BJ (cell line): ENCODE results near the gene PLN. TPM values are rescaled to one million over a fixed set of nuclear protein-coding genes. Genes with fewer than 3 reads are reported as not detected.

Experiments used
- CTCF ChIA-PET: fragments of 350-600 bp; formaldehyde crosslinking; extraction: SDS; loops from one replicate; lab custom pipeline; 2021; ENCODE audit warnings: antibody characterized with exemption, inconsistent platforms; lab: Yijun Ruan, JAX
- POLR2A ChIA-PET: fragments of 300-600 bp; sonication (Branson Sonifier 250); formaldehyde crosslinking; extraction: SDS; loops from one replicate; lab custom pipeline; 2021; ENCODE audit warnings: antibody characterized with exemption; lab: Charles Lee
- DNase-seq: peaks from one replicate; pipeline ENCODE4 v3.0.0-alpha.2; 2011; ENCODE audit warnings: low read depth
- H3K27me3 ChIP-seq: 2 replicates; pipeline ENCODE4 v1.6.0; 2011; ENCODE audit warnings: low read length; ENCODE audit not compliant: control insufficient read depth, insufficient read depth
- H3K36me3 ChIP-seq: 2 replicates; pipeline ENCODE4 v1.5.1; 2011; ENCODE audit warnings: low read length; ENCODE audit not compliant: control insufficient read depth, insufficient read depth
- H3K4me3 ChIP-seq: 2 replicates; pipeline ENCODE4 v1.5.1; 2011; ENCODE audit warnings: low read depth, mild to moderate bottlenecking, control low read depth, low read length
- CTCF ChIP-seq: IDR thresholded peaks from 2 replicates; pipeline ENCODE4 v1.5.1; 2011; ENCODE audit warnings: low read depth, mild to moderate bottlenecking, control low read depth, inconsistent platforms, low read length, moderate library complexity; ENCODE audit not compliant: insufficient read depth
- polyA minus RNA-seq: library from RNA; depleted of rRNA, polyadenylated mRNA; stranded (reverse); fragments of >200 nt; gene quantifications from 2 replicates; pipeline ENCODE4 v1.2.3, GENCODE V29; 2011; rRNA and poly(A)+ RNA removed
- polyA plus RNA-seq: library from polyadenylated mRNA; depleted of rRNA; stranded (reverse); fragments of >200 nt; gene quantifications from 2 replicates; pipeline ENCODE4 v1.2.3, GENCODE V29; 2011; rRNA removed

Gene PLN
- polyA plus RNA-seq (0.05 and 0.10 TPM in 2 replicates), polyA minus RNA-seq (not detected in 2 replicates)

GRCh38 chr6:118548136-118548535, at the start of gene PLN:
TSS of gene PLN (plus strand) at chr6:118548296. CDS start at chr6:118558922, 10,626 bp downstream.
- no peak for DNase-seq
- H3K27me3 ChIP-seq = no peaks in the 10 kb centered on the region
- TF ChIP-seq CTCF = no peak
- ChIA-PET POLR2A (no interaction called here), CTCF (interaction anchor here (1.1 kb wide), 1 partner anchor 32 kb away, joined by 3 read pairs; no protein-coding TSS in a partner anchor)
- H3K4me3 ChIP-seq = no peak within 1 kb of the TSS
- no peaks in the 10 kb centered on the region for H3K36me3 ChIP-seq

- DNase-seq = no peak
- H3K36me3 ChIP-seq = 0 out of 2 replicates have a peak, but pooled peaks cover 3% of the 10 kb centered on the region
- CTCF ChIA-PET = interaction anchor here (0.7 to 0.8 kb wide), 3 partner anchors 15 to 214 kb away, joined by 3 to 4 read pairs (median 3); no protein-coding TSS in a partner anchor
- POLR2A ChIA-PET = no interaction called here
- H3K4me3 ChIP-seq = no peak overlapping the region
- no peak for TF ChIP-seq CTCF
- no peaks in the 10 kb centered on the region for H3K27me3 ChIP-seq
These were observed 47.7 kb upstream of the PLN start for GRCh38 chr6:118500130-118501015.

GRCh38 chr6:118501099-118501498, 47.0 kb upstream of the PLN start:
- no peak for TF ChIP-seq CTCF
- CTCF ChIA-PET = interaction anchor here (0.7 to 0.8 kb wide), 2 partner anchors 16 to 179 kb away, joined by 3 to 4 read pairs; no protein-coding TSS in a partner anchor
- no peak for DNase-seq
- H3K27me3 ChIP-seq = no peaks in the 10 kb centered on the region
- no peak overlapping the region for H3K4me3 ChIP-seq
- 0 out of 2 replicates have a peak, but pooled peaks cover 3% of the 10 kb centered on the region for H3K36me3 ChIP-seq
- POLR2A ChIA-PET = no interaction called here

DNA sequence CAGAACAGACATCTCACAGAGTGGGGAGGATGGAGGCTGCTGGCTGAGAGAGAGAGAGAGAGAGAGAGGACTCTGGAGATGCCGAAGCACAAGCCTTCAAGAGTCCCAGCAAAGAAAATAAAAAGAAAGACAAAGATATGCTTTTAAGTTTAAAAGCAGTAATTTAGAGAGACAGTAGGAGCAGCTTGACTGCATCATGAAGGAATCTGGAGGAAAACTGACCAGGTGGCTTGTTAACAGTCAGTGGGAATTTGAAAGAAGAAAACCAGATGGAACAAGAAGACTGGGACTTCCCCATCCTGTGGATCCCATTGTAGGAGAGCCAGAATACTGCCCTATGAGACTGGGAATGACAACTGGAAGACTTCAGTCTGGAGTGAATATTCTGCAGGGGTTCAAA, 46.3 kb upstream of the PLN start:
- H3K36me3 ChIP-seq = 0 out of 2 replicates have a peak, but pooled peaks cover 3% of the 10 kb centered on the region
- H3K27me3 ChIP-seq = no peaks in the 10 kb centered on the region
- ChIA-PET POLR2A (no interaction called here), CTCF (no interaction called here)
- no peak for DNase-seq
- no peak overlapping the region for H3K4me3 ChIP-seq
- no peak for TF ChIP-seq CTCF

DNA sequence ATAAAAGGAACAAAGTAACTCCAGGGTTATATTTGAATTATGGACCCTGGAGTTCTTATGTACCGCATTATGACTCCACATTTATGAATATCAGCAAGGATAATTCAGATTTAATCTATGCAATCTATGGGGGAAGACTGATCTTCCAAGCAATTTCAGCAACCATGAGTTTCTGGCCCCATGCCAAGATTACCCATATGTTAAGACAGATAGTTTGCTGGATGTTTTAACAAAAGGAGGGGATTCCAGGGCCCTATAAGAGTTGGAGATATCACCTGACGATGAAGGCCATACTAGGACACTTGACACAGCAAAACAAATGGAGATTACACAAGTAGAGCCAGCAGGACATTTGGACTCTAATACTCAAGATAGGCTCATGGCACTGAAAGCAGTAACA, 45.9 kb upstream of the PLN start:
- CTCF ChIA-PET = no interaction called here

More for the DNA sequence above, 45.9 kb upstream of the PLN start:
- Histone ChIP-seq H3K27me3 (no peaks in the 10 kb centered on the region), H3K4me3 (no peak overlapping the region), H3K36me3 (0 out of 2 replicates have a peak, but pooled peaks cover 3% of the 10 kb centered on the region)
- TF ChIP-seq CTCF = no peak
- DNase-seq = no peak
- POLR2A ChIA-PET = no interaction called here
